ENCODE measurements around the gene SAMD8.

DNA sequence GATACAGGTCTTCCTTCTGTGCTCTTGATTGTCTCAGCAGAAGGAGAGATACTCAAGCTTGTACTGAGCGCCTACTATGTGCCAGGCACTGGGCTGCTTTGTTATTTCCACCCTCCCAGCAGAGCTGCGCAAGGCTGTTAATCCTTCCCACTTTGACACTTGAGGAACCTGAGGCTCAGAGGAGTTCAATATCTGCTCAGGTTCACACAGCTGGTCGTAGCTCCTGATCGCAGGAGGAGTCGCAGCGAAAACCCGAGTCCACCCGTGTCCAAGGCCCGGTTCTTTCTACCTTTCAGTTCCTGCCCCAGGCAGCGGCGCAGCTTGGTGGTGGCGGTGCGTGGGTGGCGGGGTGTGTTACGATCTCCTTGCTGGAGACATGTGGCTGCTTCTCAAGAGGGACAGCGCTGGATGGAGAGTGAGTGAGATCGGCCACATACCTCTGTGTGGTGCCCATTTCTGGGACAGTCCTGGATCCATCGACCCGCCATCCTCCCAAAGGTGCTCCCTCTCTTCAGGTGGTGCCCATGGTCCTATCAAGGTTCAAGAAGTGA is 26.5 kb upstream of the SAMD8 start:
- TF ChIP-seq, protein P1, sequence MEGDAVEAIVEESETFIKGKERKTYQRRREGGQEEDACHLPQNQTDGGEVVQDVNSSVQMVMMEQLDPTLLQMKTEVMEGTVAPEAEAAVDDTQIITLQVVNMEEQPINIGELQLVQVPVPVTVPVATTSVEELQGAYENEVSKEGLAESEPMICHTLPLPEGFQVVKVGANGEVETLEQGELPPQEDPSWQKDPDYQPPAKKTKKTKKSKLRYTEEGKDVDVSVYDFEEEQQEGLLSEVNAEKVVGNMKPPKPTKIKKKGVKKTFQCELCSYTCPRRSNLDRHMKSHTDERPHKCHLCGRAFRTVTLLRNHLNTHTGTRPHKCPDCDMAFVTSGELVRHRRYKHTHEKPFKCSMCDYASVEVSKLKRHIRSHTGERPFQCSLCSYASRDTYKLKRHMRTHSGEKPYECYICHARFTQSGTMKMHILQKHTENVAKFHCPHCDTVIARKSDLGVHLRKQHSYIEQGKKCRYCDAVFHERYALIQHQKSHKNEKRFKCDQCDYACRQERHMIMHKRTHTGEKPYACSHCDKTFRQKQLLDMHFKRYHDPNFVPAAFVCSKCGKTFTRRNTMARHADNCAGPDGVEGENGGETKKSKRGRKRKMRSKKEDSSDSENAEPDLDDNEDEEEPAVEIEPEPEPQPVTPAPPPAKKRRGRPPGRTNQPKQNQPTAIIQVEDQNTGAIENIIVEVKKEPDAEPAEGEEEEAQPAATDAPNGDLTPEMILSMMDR (IDR thresholded peaks at IDR 0.05), result no peak
- no peak for TF ChIP-seq POLR2A (IDR thresholded peaks at IDR 0.05)

Measured in thyroid gland (tissue), 4 donors.